Calu3 (cell line): Measurements from ENCODE around the gene SEC24B. TPM values are rescaled to one million over a fixed set of nuclear protein-coding genes. Genes with fewer than 3 reads are reported as not detected.

Experiments
- BruUV-seq: library from RNA; stranded (reverse); fragments of 400-500 nt; replicated peaks from 2 replicates; lab custom pipeline; 2021; lab: Mats Ljungman, UMichigan
- CTCF ChIA-PET: fragments of 300-600 bp; sonication (Branson Sonifier 250); formaldehyde crosslinking; loops from one replicate; lab custom pipeline; 2022; ENCODE audit warnings: antibody characterized with exemption; lab: Charles Lee
- DNase-seq: peaks from one replicate; pipeline ENCODE4 v3.0.0; 2022
- H3K27ac Mint-ChIP-seq: one replicate; pipeline ENCODE4 v1.8.0; 2022; ENCODE audit warnings: mixed read lengths; ENCODE audit not compliant: unreplicated experiment
- H3K27me3 Mint-ChIP-seq: one replicate; pipeline ENCODE4 v1.8.0; 2022; ENCODE audit warnings: mixed read lengths; ENCODE audit not compliant: unreplicated experiment
- H3K36me3 Mint-ChIP-seq: one replicate; pipeline ENCODE4 v1.8.0; 2022; ENCODE audit warnings: mild to moderate bottlenecking, moderate library complexity, mixed read lengths; ENCODE audit not compliant: insufficient read depth, unreplicated experiment
- H3K4me1 Mint-ChIP-seq: one replicate; pipeline ENCODE4 v1.8.0; 2022; ENCODE audit warnings: mild to moderate bottlenecking, low read depth, mixed read lengths; ENCODE audit not compliant: unreplicated experiment
- H3K4me3 Mint-ChIP-seq: one replicate; pipeline ENCODE4 v1.8.0; 2022; ENCODE audit warnings: mild to moderate bottlenecking, low read depth, moderate library complexity, mixed read lengths; ENCODE audit not compliant: unreplicated experiment
- H3K9me3 Mint-ChIP-seq: one replicate; pipeline ENCODE4 v1.8.0; 2022; ENCODE audit warnings: low read depth, mixed read lengths; ENCODE audit not compliant: unreplicated experiment
- CTCF ChIP-seq: fragments of 200-600 bp; IDR thresholded peaks from one replicate; pipeline ENCODE4 v1.8.0; 2022; ENCODE audit warnings: antibody characterized with exemption; ENCODE audit not compliant: unreplicated experiment
- intact Hi-C: fragments of 100-400 bp; cut with micrococcal nuclease; formaldehyde crosslinking; loops from one replicate; pipeline ENCODE4 v1.10.0; 2022; ENCODE audit not compliant: unreplicated experiment
- total RNA-seq: library from RNA; stranded (reverse); gene quantifications from 2 replicates; pipeline ENCODE4 v1.2.3, GENCODE V29; 2022

Gene SEC24B
- total RNA-seq, 1 experiment from 2014 or later, result 21.5 TPM

- H3K27me3 Mint-ChIP-seq, result no peaks in the 10 kb centered on the region
- H3K27ac Mint-ChIP-seq, result no peak overlapping the region
- peaks cover 8% of the 10 kb centered on the region for H3K4me1 Mint-ChIP-seq
Observed at GRCh38 chr4:109411964-109412363, 21.7 kb upstream of the SEC24B start.

GRCh38 chr4:109412776-109413175, 20.8 kb upstream of the SEC24B start:
- H3K4me1 Mint-ChIP-seq, result peaks cover 8% of the 10 kb centered on the region
- intact Hi-C loops, result no loop called here
- no peak for DNase-seq
- H3K9me3 Mint-ChIP-seq, result no peaks in the 10 kb centered on the region
- peaks cover 5% of the 10 kb centered on the region for H3K36me3 Mint-ChIP-seq
- no peaks in the 10 kb centered on the region for H3K27me3 Mint-ChIP-seq
- BruUV-seq, result no TSS peak
- CTCF ChIA-PET, result no interaction called here
- no peak overlapping the region for H3K4me3 Mint-ChIP-seq
- TF ChIP-seq CTCF, result no peak
- no peak overlapping the region for H3K27ac Mint-ChIP-seq

More at GRCh38 chr4:109411964-109412363, 21.7 kb upstream of the SEC24B start:
- no peak for TF ChIP-seq CTCF
- no TSS peak for BruUV-seq
- H3K36me3 Mint-ChIP-seq, result peaks cover 5% of the 10 kb centered on the region
- CTCF ChIA-PET, result no interaction called here
- DNase-seq, result no peak
- H3K9me3 Mint-ChIP-seq, result no peaks in the 10 kb centered on the region
- intact Hi-C loops, result no loop called here
- H3K4me3 Mint-ChIP-seq, result no peak overlapping the region

- DNase-seq, result no peak
- Mint-ChIP-seq H3K27me3 (no peaks in the 10 kb centered on the region), H3K36me3 (no peaks in the 10 kb centered on the region), H3K9me3 (no peaks in the 10 kb centered on the region), H3K4me3 (no peak overlapping the region), H3K4me1 (peaks cover 8% of the 10 kb centered on the region), H3K27ac (no peak overlapping the region)
- BruUV-seq, result no TSS peak
- CTCF ChIA-PET, result no interaction called here
- intact Hi-C loops, result no loop called here
- no peak for TF ChIP-seq CTCF
Observed at GRCh38 chr4:109414938-109415337, 18.7 kb upstream of the SEC24B start.

GRCh38 chr4:109418588-109418987, 15.0 kb upstream of the SEC24B start:
- BruUV-seq, result no TSS peak
- peaks cover 6% of the 10 kb centered on the region for H3K36me3 Mint-ChIP-seq
- no peaks in the 10 kb centered on the region for H3K4me1 Mint-ChIP-seq
- no peak for DNase-seq
- no peaks in the 10 kb centered on the region for H3K9me3 Mint-ChIP-seq
- H3K27me3 Mint-ChIP-seq, result no peaks in the 10 kb centered on the region
- no peak for TF ChIP-seq CTCF
- intact Hi-C loops, result no loop called here
- CTCF ChIA-PET, result interaction anchor here (0.6 kb wide), 1 partner anchor 949 kb away, joined by 4 read pairs; no protein-coding TSS in a partner anchor
- no peak overlapping the region for H3K27ac Mint-ChIP-seq
- H3K4me3 Mint-ChIP-seq, result no peak overlapping the region
